SU-DHL-6 (cell line): ENCODE results near the gene EXOC6.

Experiments
- H2AFZ ChIP-seq: fragments of 200-600 bp; sonication (generic); 2 replicates; pipeline ENCODE4 v1.6.1; 2014; ENCODE audit warnings: low read depth, mild to moderate bottlenecking, moderate library complexity, mixed read lengths, antibody characterized with exemption, low read length; ENCODE audit not compliant: severe bottlenecking
- H3F3A ChIP-seq: fragments of 200-600 bp; shearing (Covaris generic); 2 replicates; pipeline ENCODE4 v1.6.0; 2016; ENCODE audit warnings: antibody characterized with exemption, mild to moderate bottlenecking; ENCODE audit not compliant: insufficient read depth
- H3K27ac ChIP-seq: fragments of 200-600 bp; sonication (generic); 2 replicates; pipeline ENCODE4 v1.5.1; 2016; ENCODE audit warnings: low read depth, mild to moderate bottlenecking, low read length, moderate library complexity, mixed read lengths
- H3K27me3 ChIP-seq: fragments of 200-600 bp; sonication (generic), shearing (Covaris generic); 2 replicates; pipeline ENCODE4 v1.6.0; 2014; ENCODE audit warnings: mild to moderate bottlenecking, low read length
- H3K36me3 ChIP-seq: fragments of 200-600 bp; sonication (generic); 2 replicates; pipeline ENCODE4 v1.6.1; 2014; ENCODE audit warnings: mild to moderate bottlenecking, low read length, mixed read lengths
- H3K4me2 ChIP-seq: fragments of 300-600, 200-600 bp; shearing (Covaris generic), sonication (generic); 2 replicates; pipeline ENCODE4 v1.6.0; 2014; ENCODE audit warnings: low read length, low read depth, mild to moderate bottlenecking; ENCODE audit not compliant: poor library complexity, severe bottlenecking
- H3K4me3 ChIP-seq: fragments of 200-600 bp; sonication (generic); 2 replicates; pipeline ENCODE4 v1.5.1; 2014; ENCODE audit warnings: antibody characterized with exemption, low read length, mild to moderate bottlenecking, mixed read lengths; ENCODE audit not compliant: insufficient read depth, poor library complexity, severe bottlenecking
- H3K79me2 ChIP-seq: fragments of 200-600 bp; sonication (generic); 2 replicates; pipeline ENCODE4 v1.6.1; 2014; ENCODE audit warnings: mild to moderate bottlenecking, low read length, moderate library complexity; ENCODE audit not compliant: insufficient read depth
- H3K9ac ChIP-seq: fragments of 200-600 bp; sonication (generic); 2 replicates; pipeline ENCODE4 v1.7.0; 2014; ENCODE audit warnings: mild to moderate bottlenecking, low read length
- H3K9me2 ChIP-seq: fragments of 200-600 bp; sonication (generic); replicated peaks from 2 replicates; pipeline ENCODE4 v1.6.1; 2014; ENCODE audit warnings: low read length; ENCODE audit not compliant: insufficient read depth
- H3K9me3 ChIP-seq: fragments of 200-600 bp; sonication (generic); 2 replicates; pipeline ENCODE4 v1.6.1; 2014; ENCODE audit warnings: low read length, mixed read lengths; ENCODE audit not compliant: insufficient read depth
- H4K20me1 ChIP-seq: fragments of 200-600 bp; sonication (generic); 2 replicates; pipeline ENCODE4 v1.6.1; 2014; ENCODE audit warnings: low read depth, mild to moderate bottlenecking, antibody characterized with exemption, low read length, moderate library complexity, mixed read lengths
- EZH2phosphoT487 ChIP-seq: fragments of 200-600 bp; sonication (generic), shearing (Covaris generic); conservative IDR thresholded peaks from 2 replicates; pipeline ENCODE4 v1.6.1; 2018; ENCODE audit warnings: mild to moderate bottlenecking, antibody characterized with exemption, low read length, moderate library complexity, mixed read lengths
- TF ChIP-seq, protein P1 (sequence below): fragments of 200-600 bp; sonication (generic); IDR thresholded peaks from one replicate; pipeline ENCODE4 v1.5.1; 2017; ENCODE audit warnings: antibody characterized with exemption, mild to moderate bottlenecking, low read length, moderate library complexity; ENCODE audit not compliant: insufficient read depth, poor library complexity, severe bottlenecking

EXOC6 gene

DNA sequence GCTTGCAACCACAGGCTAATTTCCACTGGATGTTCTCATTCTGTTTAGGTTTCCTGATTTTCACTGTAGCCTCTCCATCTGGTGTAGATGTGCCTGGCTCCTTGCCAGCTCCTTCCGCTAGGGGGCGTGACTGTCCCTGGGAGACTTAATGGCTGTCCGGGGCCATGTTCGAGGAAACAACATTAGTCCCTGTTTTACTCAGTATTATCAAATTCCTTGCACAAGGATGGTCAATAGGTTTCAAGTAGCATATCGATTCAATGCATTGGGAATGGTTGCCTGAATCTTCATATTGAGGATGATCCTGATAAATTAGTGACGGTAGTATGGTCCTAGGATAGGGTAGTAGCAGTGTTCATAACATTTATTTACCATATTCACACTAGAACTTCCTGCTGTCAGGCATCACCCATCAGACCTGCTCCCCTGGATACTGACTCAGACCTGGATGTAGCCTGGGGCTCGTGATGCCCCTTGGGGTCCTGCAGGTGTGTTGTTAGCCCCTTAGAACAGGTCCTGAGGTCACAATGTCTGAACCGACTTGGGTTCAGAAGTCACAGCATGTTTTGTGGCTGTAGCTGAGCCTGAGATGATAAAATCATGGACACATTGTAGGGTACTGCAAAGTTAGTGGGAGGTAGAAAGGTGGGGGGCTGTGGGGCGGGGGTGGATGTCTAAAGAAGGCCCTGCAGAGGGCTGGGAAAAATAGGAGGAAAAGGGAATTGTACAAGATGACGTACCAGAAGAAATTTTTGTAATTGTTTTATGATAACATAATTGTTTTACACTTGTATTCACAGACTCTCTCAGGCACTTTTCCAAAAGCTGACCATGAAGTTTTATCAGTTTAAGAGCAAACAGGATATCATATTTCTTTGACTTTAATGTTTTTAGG is 8.9 kb upstream of the EXOC6 start:
- H2AFZ ChIP-seq: no peak overlapping the region
- no peak overlapping the region for H3K4me2 ChIP-seq

DNA sequence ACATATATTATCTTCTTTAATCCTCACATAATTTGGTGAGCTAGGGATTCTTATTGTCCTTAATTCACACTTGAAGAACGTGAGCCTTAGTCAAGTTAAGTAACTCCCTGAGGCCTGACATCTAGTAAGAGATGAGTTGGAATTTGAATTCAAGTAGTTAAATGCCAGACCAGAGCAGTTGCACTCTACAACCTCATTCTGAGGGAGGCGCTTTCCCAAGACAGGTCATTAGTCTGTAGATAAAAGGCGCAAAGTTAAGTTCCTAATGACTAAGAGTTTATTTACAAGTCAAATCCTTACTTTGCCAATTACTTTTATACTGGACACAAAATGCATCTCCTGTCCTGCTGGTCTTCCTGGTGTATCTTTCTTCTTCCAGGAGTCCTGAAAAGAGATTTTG is 3.6 kb upstream of the EXOC6 start:
- H2AFZ ChIP-seq: no peak overlapping the region
- H3F3A ChIP-seq: peaks cover 24% of the 10 kb centered on the region
- no peaks in the 10 kb centered on the region for H3K9me2 ChIP-seq
- H3K4me3 ChIP-seq: no peak overlapping the region
- no peak overlapping the region for H3K4me2 ChIP-seq
- H3K36me3 ChIP-seq: no peaks in the 10 kb centered on the region
- no peak for TF ChIP-seq EZH2phosphoT487
- TF ChIP-seq, protein P1, sequence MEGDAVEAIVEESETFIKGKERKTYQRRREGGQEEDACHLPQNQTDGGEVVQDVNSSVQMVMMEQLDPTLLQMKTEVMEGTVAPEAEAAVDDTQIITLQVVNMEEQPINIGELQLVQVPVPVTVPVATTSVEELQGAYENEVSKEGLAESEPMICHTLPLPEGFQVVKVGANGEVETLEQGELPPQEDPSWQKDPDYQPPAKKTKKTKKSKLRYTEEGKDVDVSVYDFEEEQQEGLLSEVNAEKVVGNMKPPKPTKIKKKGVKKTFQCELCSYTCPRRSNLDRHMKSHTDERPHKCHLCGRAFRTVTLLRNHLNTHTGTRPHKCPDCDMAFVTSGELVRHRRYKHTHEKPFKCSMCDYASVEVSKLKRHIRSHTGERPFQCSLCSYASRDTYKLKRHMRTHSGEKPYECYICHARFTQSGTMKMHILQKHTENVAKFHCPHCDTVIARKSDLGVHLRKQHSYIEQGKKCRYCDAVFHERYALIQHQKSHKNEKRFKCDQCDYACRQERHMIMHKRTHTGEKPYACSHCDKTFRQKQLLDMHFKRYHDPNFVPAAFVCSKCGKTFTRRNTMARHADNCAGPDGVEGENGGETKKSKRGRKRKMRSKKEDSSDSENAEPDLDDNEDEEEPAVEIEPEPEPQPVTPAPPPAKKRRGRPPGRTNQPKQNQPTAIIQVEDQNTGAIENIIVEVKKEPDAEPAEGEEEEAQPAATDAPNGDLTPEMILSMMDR: no peak
- H3K27me3 ChIP-seq: no peaks in the 10 kb centered on the region
- H3K27ac ChIP-seq: no peak overlapping the region
- no peak overlapping the region for H3K9ac ChIP-seq
- no peaks in the 10 kb centered on the region for H4K20me1 ChIP-seq
- no peaks in the 10 kb centered on the region for H3K79me2 ChIP-seq
- H3K9me3 ChIP-seq: no peaks in the 10 kb centered on the region

More for the DNA sequence above, 8.9 kb upstream of the EXOC6 start:
- Histone ChIP-seq H3F3A (peaks cover 5% of the 10 kb centered on the region; the same call in 1 of the 2 replicates), H3K9me3 (no peaks in the 10 kb centered on the region), H3K27ac (no peak overlapping the region), H3K9me2 (no peaks in the 10 kb centered on the region), H3K4me3 (no peak overlapping the region), H3K9ac (no peak overlapping the region), H3K36me3 (no peaks in the 10 kb centered on the region), H4K20me1 (no peaks in the 10 kb centered on the region), H3K27me3 (no peaks in the 10 kb centered on the region), H3K79me2 (no peaks in the 10 kb centered on the region)
- TF ChIP-seq, protein P1: peak; percentile 56
- no peak for TF ChIP-seq EZH2phosphoT487

DNA sequence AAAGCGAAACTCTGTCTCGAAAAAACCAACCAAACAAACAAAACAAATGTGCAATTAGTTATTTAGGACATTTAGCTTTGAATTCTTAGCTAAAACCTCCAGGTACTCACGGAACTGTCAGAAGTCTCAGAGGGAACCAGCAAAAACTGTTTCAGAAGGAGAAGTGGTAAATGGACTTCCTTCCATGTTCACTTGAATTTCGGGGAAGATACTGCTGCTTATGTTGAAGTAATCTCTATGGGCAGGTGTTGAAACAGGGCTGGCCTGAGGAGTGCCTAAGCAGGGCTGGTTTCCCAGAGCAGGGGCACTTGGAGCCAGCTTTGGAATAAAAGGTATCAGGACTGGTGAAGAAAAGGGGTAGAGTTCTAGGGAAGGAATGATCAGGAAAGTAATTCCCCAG is 2.4 kb upstream of the EXOC6 start:
- Histone ChIP-seq H3F3A (peaks cover 29% of the 10 kb centered on the region), H4K20me1 (no peaks in the 10 kb centered on the region), H3K9me3 (no peaks in the 10 kb centered on the region), H3K27me3 (no peaks in the 10 kb centered on the region), H2AFZ (no peak overlapping the region), H3K9me2 (no peaks in the 10 kb centered on the region), H3K27ac (no peak overlapping the region), H3K9ac (no peak overlapping the region), H3K36me3 (no peaks in the 10 kb centered on the region), H3K4me3 (no peak overlapping the region), H3K79me2 (no peaks in the 10 kb centered on the region), H3K4me2 (no peak overlapping the region)
- TF ChIP-seq, protein P1: no peak
- TF ChIP-seq EZH2phosphoT487: no peak
